ENCODE measurements around the gene LRRC38. TPM values are rescaled to one million over a fixed set of nuclear protein-coding genes. Genes with fewer than 3 reads are reported as not detected.

The LRRC38 gene
- total RNA-seq, 2 donors from 2014 or later, result not detected

DNA sequence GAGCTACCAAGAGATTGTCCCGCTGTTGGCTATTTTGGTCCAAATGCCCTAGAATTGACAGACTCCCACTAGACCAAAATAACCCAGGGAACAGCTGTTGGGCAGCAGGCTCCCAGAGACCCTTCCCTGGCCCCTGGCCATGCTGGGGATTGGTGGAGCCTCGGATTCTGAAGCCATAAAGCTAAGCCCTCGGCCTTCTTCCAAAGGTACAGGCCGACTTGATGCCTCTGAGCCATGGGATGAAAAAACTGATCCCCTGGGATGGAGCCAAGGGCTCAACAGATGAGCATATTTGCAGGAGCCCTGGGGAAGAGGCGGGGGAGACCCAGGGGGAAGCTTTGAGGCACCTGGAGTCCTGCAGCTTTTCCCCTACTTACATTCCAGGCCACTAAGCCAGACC lies 1.0 kb upstream of the LRRC38 start:
- peaks cover 0 to 9% (median 0%) of the 10 kb centered on the region in 3 donors for H3K9me3 ChIP-seq
- H3K4me3 ChIP-seq, result no peak overlapping the region
- ATAC-seq (no peak), DNase-seq (no peak)
- H3K36me3 ChIP-seq (replicated peaks in 1 of 2; ENCODE audit: insufficient read depth in 1 of 2, low read depth in 2 of 2), result no peaks in the 10 kb centered on the region
- TF ChIP-seq, protein P1, sequence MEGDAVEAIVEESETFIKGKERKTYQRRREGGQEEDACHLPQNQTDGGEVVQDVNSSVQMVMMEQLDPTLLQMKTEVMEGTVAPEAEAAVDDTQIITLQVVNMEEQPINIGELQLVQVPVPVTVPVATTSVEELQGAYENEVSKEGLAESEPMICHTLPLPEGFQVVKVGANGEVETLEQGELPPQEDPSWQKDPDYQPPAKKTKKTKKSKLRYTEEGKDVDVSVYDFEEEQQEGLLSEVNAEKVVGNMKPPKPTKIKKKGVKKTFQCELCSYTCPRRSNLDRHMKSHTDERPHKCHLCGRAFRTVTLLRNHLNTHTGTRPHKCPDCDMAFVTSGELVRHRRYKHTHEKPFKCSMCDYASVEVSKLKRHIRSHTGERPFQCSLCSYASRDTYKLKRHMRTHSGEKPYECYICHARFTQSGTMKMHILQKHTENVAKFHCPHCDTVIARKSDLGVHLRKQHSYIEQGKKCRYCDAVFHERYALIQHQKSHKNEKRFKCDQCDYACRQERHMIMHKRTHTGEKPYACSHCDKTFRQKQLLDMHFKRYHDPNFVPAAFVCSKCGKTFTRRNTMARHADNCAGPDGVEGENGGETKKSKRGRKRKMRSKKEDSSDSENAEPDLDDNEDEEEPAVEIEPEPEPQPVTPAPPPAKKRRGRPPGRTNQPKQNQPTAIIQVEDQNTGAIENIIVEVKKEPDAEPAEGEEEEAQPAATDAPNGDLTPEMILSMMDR (IDR thresholded peaks at IDR 0.05), result no peak
- no peak for TF ChIP-seq POLR2A (IDR thresholded peaks at IDR 0.05)
- WGBS, 2 donors, result 33 to 62% methylated on average over 2 to 5 of the region's 5 CpGs
- H3K4me1 ChIP-seq, result no peaks in the 10 kb centered on the region
- H3K27ac ChIP-seq, result no peak overlapping the region
- peaks cover 0 to 8% of the 10 kb centered on the region in 2 donors for H3K27me3 ChIP-seq
- intact Hi-C loops (cut with DNase I), result no loop called here

- Histone ChIP-seq H3K36me3 (replicated peaks in 1 of 2; ENCODE audit: insufficient read depth in 1 of 2, low read depth in 2 of 2) (no peaks in the 10 kb centered on the region), H3K9me3 (no peaks in the 10 kb centered on the region), H3K27me3 (peaks cover 0 to 6% of the 10 kb centered on the region in 2 donors), H3K4me1 (no peaks in the 10 kb centered on the region), H3K27ac (no peak overlapping the region), H3K4me3 (no peak overlapping the region)
- no peak for ATAC-seq
- no peak for DNase-seq
- intact Hi-C loops (cut with DNase I), result no loop called here
- 1 to 15% methylated on average over 4 to 65 of the region's 98 CpGs for WGBS, 2 donors
- TF ChIP-seq POLR2A (IDR thresholded peaks at IDR 0.05), result no peak
- TF ChIP-seq, protein P1 (IDR thresholded peaks at IDR 0.05), result no peak
These were observed 524 bp downstream of the LRRC38 start for GRCh38 chr1:13513063-13513894.

- Histone ChIP-seq H3K9me3 (no peaks in the 10 kb centered on the region), H3K36me3 (replicated peaks in 1 of 2; ENCODE audit: insufficient read depth in 1 of 2, low read depth in 2 of 2) (no peaks in the 10 kb centered on the region), H3K27ac (no peak overlapping the region), H3K4me3 (no peak overlapping the region), H3K4me1 (no peaks in the 10 kb centered on the region), H3K27me3 (no peaks in the 10 kb centered on the region)
- intact Hi-C loops (cut with DNase I), result no loop called here
- no peak for DNase-seq
- no peak for ATAC-seq
- 5% methylated on average over 10 of the region's 10 CpGs; no CpG with 5 or more reads in 1 of the 2 donors for WGBS, 2 donors
- TF ChIP-seq POLR2A (IDR thresholded peaks at IDR 0.05), result no peak
- TF ChIP-seq, protein P1 (IDR thresholded peaks at IDR 0.05), result no peak
These were observed 1.3 kb downstream of the LRRC38 start for GRCh38 chr1:13512472-13512871.

DNA sequence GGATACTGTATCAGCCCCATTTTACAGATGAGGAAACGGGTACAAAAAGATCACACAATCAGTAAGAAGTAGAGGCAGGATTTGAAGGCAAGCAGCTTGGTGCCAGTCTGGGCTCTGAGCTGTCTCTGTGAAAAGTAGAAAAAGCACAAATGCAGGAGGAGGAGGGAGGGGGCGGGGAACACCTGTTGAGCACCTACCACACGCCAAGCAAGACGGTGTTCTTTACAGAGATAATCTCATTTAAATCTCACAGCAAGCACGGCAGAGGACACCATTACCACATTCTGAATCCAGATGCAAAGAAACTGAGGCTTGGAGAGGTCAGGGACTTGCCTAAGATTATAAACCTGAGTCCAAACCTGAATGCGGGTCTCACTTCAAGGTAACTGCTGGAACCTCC lies 3.3 kb downstream of the LRRC38 start:
- Histone ChIP-seq H3K36me3 (replicated peaks in 1 of 2; ENCODE audit: insufficient read depth in 1 of 2, low read depth in 2 of 2) (no peaks in the 10 kb centered on the region), H3K4me3 (no peak overlapping the region), H3K27ac (no peak overlapping the region), H3K27me3 (no peaks in the 10 kb centered on the region), H3K4me1 (no peaks in the 10 kb centered on the region), H3K9me3 (no peaks in the 10 kb centered on the region)
- DNase-seq (no peak), ATAC-seq (no peak)
- 33 to 34% methylated on average over 5 to 6 of the region's 6 CpGs for WGBS, 2 donors
- intact Hi-C loops (cut with DNase I), result no loop called here
- TF ChIP-seq, protein P1 (IDR thresholded peaks at IDR 0.05), result no peak
- TF ChIP-seq POLR2A (IDR thresholded peaks at IDR 0.05), result no peak

DNA sequence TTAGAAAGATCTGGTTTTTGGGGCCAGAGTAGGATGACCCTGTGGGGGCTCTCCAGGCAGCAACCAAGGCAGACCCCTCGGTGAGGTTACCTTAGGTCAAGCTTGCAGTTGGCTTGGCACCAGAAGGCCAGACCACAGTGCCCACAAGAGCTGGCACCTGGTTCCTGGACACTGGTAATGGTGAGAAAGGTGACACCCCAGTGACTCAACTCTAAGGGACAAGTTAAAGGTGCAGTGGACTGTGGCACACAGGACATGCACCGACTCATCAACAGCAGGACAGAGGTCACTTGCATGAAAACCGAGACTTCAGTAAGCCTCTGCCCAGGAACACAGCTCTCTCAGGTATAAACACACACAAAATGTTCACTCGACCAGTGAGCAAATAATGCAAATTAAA lies 6.7 kb downstream of the LRRC38 start:
- peaks cover 0 to 4% of the 10 kb centered on the region in 2 donors for H3K27me3 ChIP-seq
- H3K4me3 ChIP-seq, result no peak overlapping the region
- H3K9me3 ChIP-seq, result no peaks in the 10 kb centered on the region
- no peaks in the 10 kb centered on the region for H3K4me1 ChIP-seq
- ATAC-seq (no peak), DNase-seq (no peak)
- H3K27ac ChIP-seq, result no peak overlapping the region
- no peaks in the 10 kb centered on the region for H3K36me3 ChIP-seq (replicated peaks in 1 of 2; ENCODE audit: insufficient read depth in 1 of 2, low read depth in 2 of 2)
- intact Hi-C loops (cut with DNase I), result no loop called here
- TF ChIP-seq, protein P1 (IDR thresholded peaks at IDR 0.05), result no peak
- TF ChIP-seq POLR2A (IDR thresholded peaks at IDR 0.05), result no peak
- 67 to 71% methylated on average over 3 to 4 of the region's 4 CpGs for WGBS, 2 donors
